ENCODE results near the gene C4orf17. TPM values are rescaled to one million over a fixed set of nuclear protein-coding genes. Genes with fewer than 3 reads are reported as not detected.

The C4orf17 gene
- total RNA-seq, 2 experiments from 2014 or later = not detected

GRCh38 chr4:99586322-99586721 lies 75.5 kb downstream of the C4orf17 start:
- Histone ChIP-seq H2AFZ (ENCODE audit: low read length) (no peak overlapping the region), H3K27ac (ENCODE audit: low read depth, low read length, poor library complexity, severe bottlenecking) (no peak overlapping the region), H3K36me3 (ENCODE audit: insufficient read depth, low read length) (no peaks in the 10 kb centered on the region), H3K9me3 (ENCODE audit: low read length) (no peaks in the 10 kb centered on the region), H3K4me3 (ENCODE audit: low read depth, low read length, poor library complexity, severe bottlenecking) (no peak overlapping the region), H3K9me2 (ENCODE audit: insufficient read depth, low read length) (no peaks in the 10 kb centered on the region), H3K4me2 (ENCODE audit: low read length) (no peak overlapping the region), H3K79me2 (ENCODE audit: insufficient read depth, low read depth, low read length) (no peaks in the 10 kb centered on the region), H4K20me1 (ENCODE audit: insufficient read depth, low read length) (no peaks in the 10 kb centered on the region), H3K4me1 (ENCODE audit: insufficient read depth, low read length, poor library complexity, severe bottlenecking) (no peaks in the 10 kb centered on the region)
- no TSS peak for BruUV-seq (replicated peaks)
- no peak for DNase-seq (ENCODE audit: low spot score)
- ChIA-PET CTCF (ENCODE audit: unreplicated experiment) (no interaction called here), POLR2A (no interaction called here)
- no peak for TF ChIP-seq EZH2phosphoT487 (IDR thresholded peaks at IDR 0.05; ENCODE audit: borderline replicate concordance, low read depth, low read length)
- no peak for TF ChIP-seq CTCF (conservative IDR thresholded peaks at IDR 0.05; ENCODE audit: low read length)
- intact Hi-C loops (cut with micrococcal nuclease; ENCODE audit: unreplicated experiment) = no loop called here

- POLR2A ChIA-PET = interaction anchor here (1.4 kb wide), 1 partner anchor 17 kb away, joined by 5 read pairs; no protein-coding TSS in a partner anchor
- BruUV-seq (replicated peaks) = no TSS peak
- Histone ChIP-seq H3K4me1 (ENCODE audit: insufficient read depth, low read length, poor library complexity, severe bottlenecking) (no peaks in the 10 kb centered on the region), H3K27ac (ENCODE audit: low read depth, low read length, poor library complexity, severe bottlenecking) (no peak overlapping the region), H3K36me3 (ENCODE audit: insufficient read depth, low read length) (no peaks in the 10 kb centered on the region), H4K20me1 (ENCODE audit: insufficient read depth, low read length) (no peaks in the 10 kb centered on the region), H3K4me3 (ENCODE audit: low read depth, low read length, poor library complexity, severe bottlenecking) (no peak overlapping the region), H3K9me3 (ENCODE audit: low read length) (no peaks in the 10 kb centered on the region), H2AFZ (ENCODE audit: low read length) (no peak overlapping the region), H3K79me2 (ENCODE audit: insufficient read depth, low read depth, low read length) (no peaks in the 10 kb centered on the region), H3K4me2 (ENCODE audit: low read length) (no peak overlapping the region), H3K9me2 (ENCODE audit: insufficient read depth, low read length) (no peaks in the 10 kb centered on the region)
- CTCF ChIA-PET (ENCODE audit: unreplicated experiment) = no interaction called here
- intact Hi-C loops (cut with micrococcal nuclease; ENCODE audit: unreplicated experiment) = no loop called here
- TF ChIP-seq CTCF (conservative IDR thresholded peaks at IDR 0.05; ENCODE audit: low read length) = no peak
- TF ChIP-seq EZH2phosphoT487 (IDR thresholded peaks at IDR 0.05; ENCODE audit: borderline replicate concordance, low read depth, low read length) = no peak
- no peak for DNase-seq (ENCODE audit: low spot score)
These were observed 76.0 kb downstream of the C4orf17 start for GRCh38 chr4:99586797-99587196.

GRCh38 chr4:99587309-99587708 lies 76.5 kb downstream of the C4orf17 start:
- POLR2A ChIA-PET = interaction anchor here (1.4 kb wide), 1 partner anchor 17 kb away, joined by 5 read pairs; no protein-coding TSS in a partner anchor
- CTCF ChIA-PET (ENCODE audit: unreplicated experiment) = no interaction called here

More at GRCh38 chr4:99587309-99587708, 76.5 kb downstream of the C4orf17 start:
- DNase-seq (ENCODE audit: low spot score) = no peak
- Histone ChIP-seq H3K4me3 (ENCODE audit: low read depth, low read length, poor library complexity, severe bottlenecking) (no peak overlapping the region), H3K9me3 (ENCODE audit: low read length) (no peaks in the 10 kb centered on the region), H3K27ac (ENCODE audit: low read depth, low read length, poor library complexity, severe bottlenecking) (no peak overlapping the region), H3K79me2 (ENCODE audit: insufficient read depth, low read depth, low read length) (no peaks in the 10 kb centered on the region), H3K36me3 (ENCODE audit: insufficient read depth, low read length) (no peaks in the 10 kb centered on the region), H2AFZ (ENCODE audit: low read length) (no peak overlapping the region), H3K4me1 (ENCODE audit: insufficient read depth, low read length, poor library complexity, severe bottlenecking) (no peaks in the 10 kb centered on the region), H3K4me2 (ENCODE audit: low read length) (no peak overlapping the region), H3K9me2 (ENCODE audit: insufficient read depth, low read length) (no peaks in the 10 kb centered on the region), H4K20me1 (ENCODE audit: insufficient read depth, low read length) (no peaks in the 10 kb centered on the region)
- TF ChIP-seq EZH2phosphoT487 (IDR thresholded peaks at IDR 0.05; ENCODE audit: borderline replicate concordance, low read depth, low read length) (no peak), CTCF (conservative IDR thresholded peaks at IDR 0.05; ENCODE audit: low read length) (no peak)
- intact Hi-C loops (cut with micrococcal nuclease; ENCODE audit: unreplicated experiment) = no loop called here
- no TSS peak for BruUV-seq (replicated peaks)
